Suprapubic skin (tissue), 4 donors: ENCODE measurements around the gene LRRC28.

Experiments
- EP300 ChIP-seq: sonication (generic); formaldehyde crosslinking; IDR thresholded peaks from one replicate; pipeline ENCODE4 v1.6.1; 2017; ENCODE audit warnings: antibody characterized with exemption
- POLR2A ChIP-seq, 2 donors: fragments of 450-650 bp; IDR thresholded peaks; one replicate each; pipeline ENCODE4 v1.6.1; 2017; ENCODE audit warnings: antibody characterized with exemption in 2 of 2, mild to moderate bottlenecking in 2 of 2, moderate library complexity in 2 of 2
- POLR2AphosphoS5 ChIP-seq, 3 donors: sonication (generic); formaldehyde crosslinking; IDR thresholded peaks; one replicate each; pipeline ENCODE4 v1.6.1; 2017; ENCODE audit warnings: antibody characterized with exemption in 3 of 3
- TF ChIP-seq, protein P1 (sequence below), 2 donors: fragments of 200-600 bp in 1 of 2; fragments of 450-650 bp in 1 of 2; sonication (generic) in 1 of 2; IDR thresholded peaks; one replicate each; pipeline ENCODE4 v1.5.1; 2016 to 2019; ENCODE audit warnings: antibody characterized with exemption in 2 of 2, mild to moderate bottlenecking in 1 of 2, moderate library complexity in 1 of 2

DNA sequence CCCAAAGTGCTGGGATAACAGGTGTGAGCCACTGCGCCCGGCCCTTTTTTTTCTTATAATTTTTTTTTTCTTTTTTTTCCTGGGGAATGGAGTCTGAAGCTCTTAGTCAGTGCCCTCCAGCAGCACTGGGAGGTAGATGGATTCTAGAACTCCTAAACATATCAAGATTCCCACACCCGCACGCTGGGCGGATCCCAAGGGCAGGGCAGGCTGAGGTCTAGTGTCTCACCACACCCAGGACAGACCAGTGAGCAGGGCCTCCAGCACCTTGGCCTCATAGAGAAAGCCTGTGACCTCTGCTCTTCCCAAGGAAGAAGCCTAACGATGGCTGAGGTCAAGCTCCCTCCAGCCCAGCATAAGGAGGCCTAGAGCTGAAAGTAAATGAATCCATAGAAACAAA is 160.8 kb downstream of the LRRC28 start:
- TF ChIP-seq, protein P1, sequence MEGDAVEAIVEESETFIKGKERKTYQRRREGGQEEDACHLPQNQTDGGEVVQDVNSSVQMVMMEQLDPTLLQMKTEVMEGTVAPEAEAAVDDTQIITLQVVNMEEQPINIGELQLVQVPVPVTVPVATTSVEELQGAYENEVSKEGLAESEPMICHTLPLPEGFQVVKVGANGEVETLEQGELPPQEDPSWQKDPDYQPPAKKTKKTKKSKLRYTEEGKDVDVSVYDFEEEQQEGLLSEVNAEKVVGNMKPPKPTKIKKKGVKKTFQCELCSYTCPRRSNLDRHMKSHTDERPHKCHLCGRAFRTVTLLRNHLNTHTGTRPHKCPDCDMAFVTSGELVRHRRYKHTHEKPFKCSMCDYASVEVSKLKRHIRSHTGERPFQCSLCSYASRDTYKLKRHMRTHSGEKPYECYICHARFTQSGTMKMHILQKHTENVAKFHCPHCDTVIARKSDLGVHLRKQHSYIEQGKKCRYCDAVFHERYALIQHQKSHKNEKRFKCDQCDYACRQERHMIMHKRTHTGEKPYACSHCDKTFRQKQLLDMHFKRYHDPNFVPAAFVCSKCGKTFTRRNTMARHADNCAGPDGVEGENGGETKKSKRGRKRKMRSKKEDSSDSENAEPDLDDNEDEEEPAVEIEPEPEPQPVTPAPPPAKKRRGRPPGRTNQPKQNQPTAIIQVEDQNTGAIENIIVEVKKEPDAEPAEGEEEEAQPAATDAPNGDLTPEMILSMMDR (IDR thresholded peaks at IDR 0.05) = no peak
- TF ChIP-seq POLR2A (IDR thresholded peaks at IDR 0.05) (no peak), POLR2AphosphoS5 (IDR thresholded peaks at IDR 0.05) (no peak), EP300 (no peak)
